Gastrocnemius medialis (tissue), 4 donors: ENCODE measurements around the gene MS4A10. TPM values are rescaled to one million over a fixed set of nuclear protein-coding genes. Genes with fewer than 3 reads are reported as not detected.

Experiments
- ATAC-seq, 2 donors: fragments of 150-250 bp; one replicate each; pipeline ENCODE4 v1.9.1; 2016
- DNase-seq, 2 donors: peaks; one replicate each; pipeline ENCODE4 v3.0.0-alpha.2; 2019
- H3K27ac ChIP-seq, 4 donors: fragments of 200-600 bp; sonication (generic); 1 replicate in 1 of 4; 2 replicates in 3 of 4; pipeline ENCODE4 v1.5.1; 2016 to 2018; ENCODE audit warnings: mild to moderate bottlenecking in 2 of 4, moderate library complexity in 1 of 4
- H3K27me3 ChIP-seq, 3 donors: fragments of 200-600 bp; sonication (generic) in 2 of 3; 1 replicate in 1 of 3; 2 replicates in 2 of 3; pipeline versions ENCODE4 v1.5.1 to v1.6.0; 2016 to 2019; ENCODE audit warnings: mild to moderate bottlenecking in 1 of 3, moderate library complexity in 1 of 3
- H3K36me3 ChIP-seq, 2 donors: fragments of 200-600 bp; sonication (generic) in 1 of 2; one replicate each; pipeline ENCODE4 v1.5.1; 2017 to 2018
- H3K4me1 ChIP-seq, 2 donors: fragments of 200-600 bp; sonication (generic) in 1 of 2; one replicate each; pipeline ENCODE4 v1.5.1; 2016 to 2017; ENCODE audit warnings: mild to moderate bottlenecking in 2 of 2
- H3K4me3 ChIP-seq, 4 donors: fragments of 200-600 bp; sonication (generic) in 3 of 4; 1 replicate in 1 of 4; 2 replicates in 3 of 4; pipeline ENCODE4 v1.5.1; 2016 to 2019; ENCODE audit warnings: mild to moderate bottlenecking in 2 of 4
- H3K9me3 ChIP-seq, 3 donors: fragments of 200-600 bp; sonication (generic) in 2 of 3; 1 replicate in 1 of 3; 2 replicates in 2 of 3; pipeline ENCODE4 v1.5.1; 2016 to 2019
- POLR2A ChIP-seq, 2 donors: fragments of 450-650 bp; IDR thresholded peaks; one replicate each; pipeline ENCODE4 v1.6.1; 2017; ENCODE audit warnings: antibody characterized with exemption in 2 of 2, mild to moderate bottlenecking in 2 of 2, moderate library complexity in 2 of 2
- in situ Hi-C, 4 donors: fragments of 200-750 bp; cut with MboI; loops; one replicate each; pipeline versions ENCODE4 v1.15.0 to v1.8.0; 2017; ENCODE audit warnings: low sequenced_read_pairs in 4 of 4
- intact Hi-C: fragments of 100-400 bp; cut with DNase I; formaldehyde crosslinking; loops from one replicate; pipeline ENCODE4 v1.15.1; 2023; ENCODE audit warnings: low total_unique reads
- total RNA-seq, 4 donors: library from RNA; depleted of rRNA; stranded (reverse); fragments of >200 nt; gene quantifications; one replicate each; pipeline versions ENCODE4 v1.1.0 to v1.2.3, GENCODE V29; 2016
- TF ChIP-seq, protein P1 (sequence below), 5 experiments: fragments of 450-650 bp in 3 of 5; fragments of 200-600 bp in 2 of 5; sonication (generic) in 2 of 5; IDR thresholded peaks in 4 of 5; conservative IDR thresholded peaks in 1 of 5; 1 replicate in 4 of 5; 2 replicates in 1 of 5; pipeline ENCODE4 v1.5.1; 2016 to 2019; ENCODE audit warnings: antibody characterized with exemption in 5 of 5, mild to moderate bottlenecking in 3 of 5, moderate library complexity in 3 of 5

Gene MS4A10
- total RNA-seq, 4 donors from 2014 or later, result not detected

DNA sequence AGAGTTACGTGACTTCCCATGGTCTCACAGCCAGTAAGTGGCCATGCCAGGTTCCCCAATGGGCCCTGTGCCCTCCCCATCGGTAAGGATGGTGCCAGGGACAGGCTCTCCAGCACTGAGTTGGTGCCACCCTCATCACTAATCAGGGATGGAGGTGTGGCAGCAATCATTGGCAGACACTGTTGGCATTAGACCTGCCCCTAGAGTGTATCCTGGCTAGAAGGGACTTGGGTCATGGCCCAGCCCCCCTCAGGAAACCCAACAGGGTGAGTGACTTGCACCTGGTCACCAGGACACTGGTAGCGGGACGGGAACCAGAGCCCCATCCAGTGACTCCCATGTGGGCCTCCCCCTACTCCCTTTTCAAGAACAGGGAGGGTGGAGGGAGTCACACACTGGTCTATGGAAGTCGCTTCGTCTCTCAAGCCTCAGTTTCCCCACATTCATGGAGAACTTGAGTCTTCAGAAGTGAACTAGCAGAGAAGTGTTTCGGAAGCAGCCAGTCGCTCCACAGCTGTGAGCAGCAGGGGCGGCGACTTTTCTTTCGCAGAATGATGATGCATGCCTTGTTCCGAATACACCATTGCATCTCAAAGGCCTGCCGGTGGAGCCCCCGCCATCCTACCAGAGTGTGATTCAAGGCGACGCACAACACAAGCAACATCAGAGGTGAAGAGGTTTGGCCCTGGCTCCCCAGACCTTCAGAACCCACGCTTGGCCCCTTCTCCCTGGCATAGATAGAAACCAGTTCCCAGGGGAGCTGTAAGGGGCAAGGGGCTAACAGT, 12.9 kb downstream of the MS4A10 start:
- TF ChIP-seq, protein P1, sequence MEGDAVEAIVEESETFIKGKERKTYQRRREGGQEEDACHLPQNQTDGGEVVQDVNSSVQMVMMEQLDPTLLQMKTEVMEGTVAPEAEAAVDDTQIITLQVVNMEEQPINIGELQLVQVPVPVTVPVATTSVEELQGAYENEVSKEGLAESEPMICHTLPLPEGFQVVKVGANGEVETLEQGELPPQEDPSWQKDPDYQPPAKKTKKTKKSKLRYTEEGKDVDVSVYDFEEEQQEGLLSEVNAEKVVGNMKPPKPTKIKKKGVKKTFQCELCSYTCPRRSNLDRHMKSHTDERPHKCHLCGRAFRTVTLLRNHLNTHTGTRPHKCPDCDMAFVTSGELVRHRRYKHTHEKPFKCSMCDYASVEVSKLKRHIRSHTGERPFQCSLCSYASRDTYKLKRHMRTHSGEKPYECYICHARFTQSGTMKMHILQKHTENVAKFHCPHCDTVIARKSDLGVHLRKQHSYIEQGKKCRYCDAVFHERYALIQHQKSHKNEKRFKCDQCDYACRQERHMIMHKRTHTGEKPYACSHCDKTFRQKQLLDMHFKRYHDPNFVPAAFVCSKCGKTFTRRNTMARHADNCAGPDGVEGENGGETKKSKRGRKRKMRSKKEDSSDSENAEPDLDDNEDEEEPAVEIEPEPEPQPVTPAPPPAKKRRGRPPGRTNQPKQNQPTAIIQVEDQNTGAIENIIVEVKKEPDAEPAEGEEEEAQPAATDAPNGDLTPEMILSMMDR (IDR thresholded peaks at IDR 0.05 in 4 of 5, conservative IDR thresholded peaks at IDR 0.05 in 1 of 5), result no peak
- no peak for TF ChIP-seq POLR2A (IDR thresholded peaks at IDR 0.05)
- no peaks in the 10 kb centered on the region for H3K36me3 ChIP-seq
- DNase-seq, result no peak
- in situ Hi-C loops, result no loop called here
- ATAC-seq, result no peak
- intact Hi-C loops, result no loop called here
- H3K27me3 ChIP-seq, result peaks cover 0 to 5% (median 0%) of the 10 kb centered on the region in 3 donors
- no peak overlapping the region for H3K27ac ChIP-seq
- H3K4me3 ChIP-seq, result no peak overlapping the region
- no peaks in the 10 kb centered on the region for H3K4me1 ChIP-seq
- no peaks in the 10 kb centered on the region for H3K9me3 ChIP-seq

GRCh38 chr11:60798631-60799030, 13.5 kb downstream of the MS4A10 start:
- intact Hi-C loops, result no loop called here
- H3K27me3 ChIP-seq, result peaks cover 0 to 5% (median 0%) of the 10 kb centered on the region in 3 donors
- H3K27ac ChIP-seq, result no peak overlapping the region
- in situ Hi-C loops, result no loop called here
- H3K9me3 ChIP-seq, result no peaks in the 10 kb centered on the region
- H3K4me1 ChIP-seq, result no peaks in the 10 kb centered on the region
- DNase-seq (no peak), ATAC-seq (no peak)
- no peaks in the 10 kb centered on the region for H3K36me3 ChIP-seq
- H3K4me3 ChIP-seq, result no peak overlapping the region
- TF ChIP-seq POLR2A (IDR thresholded peaks at IDR 0.05), result no peak
- TF ChIP-seq, protein P1 (IDR thresholded peaks at IDR 0.05 in 4 of 5, conservative IDR thresholded peaks at IDR 0.05 in 1 of 5), result no peak

- no peak for ATAC-seq
- no peak for DNase-seq
- TF ChIP-seq, protein P1 (IDR thresholded peaks at IDR 0.05 in 4 of 5, conservative IDR thresholded peaks at IDR 0.05 in 1 of 5), result no peak
- no peak for TF ChIP-seq POLR2A (IDR thresholded peaks at IDR 0.05)
- no peaks in the 10 kb centered on the region for H3K4me1 ChIP-seq
- in situ Hi-C loops (no loop called here), intact Hi-C loops (no loop called here)
- no peak overlapping the region for H3K4me3 ChIP-seq
- no peaks in the 10 kb centered on the region for H3K9me3 ChIP-seq
- no peak overlapping the region for H3K27ac ChIP-seq
- H3K36me3 ChIP-seq, result no peaks in the 10 kb centered on the region
- peaks cover 0 to 5% (median 0%) of the 10 kb centered on the region in 3 donors for H3K27me3 ChIP-seq
Observed at GRCh38 chr11:60801194-60801593, 16.1 kb downstream of the MS4A10 start.

- TF ChIP-seq, protein P1 (IDR thresholded peaks at IDR 0.05 in 4 of 5, conservative IDR thresholded peaks at IDR 0.05 in 1 of 5), result no peak
- TF ChIP-seq POLR2A (IDR thresholded peaks at IDR 0.05), result no peak
- Histone ChIP-seq H3K27ac (no peak overlapping the region), H3K27me3 (peaks cover 0 to 5% (median 0%) of the 10 kb centered on the region in 3 donors), H3K4me1 (no peaks in the 10 kb centered on the region), H3K9me3 (no peaks in the 10 kb centered on the region), H3K4me3 (no peak overlapping the region), H3K36me3 (no peaks in the 10 kb centered on the region)
- DNase-seq (no peak), ATAC-seq (no peak)
- intact Hi-C loops, result no loop called here
- in situ Hi-C loops, result no loop called here
Observed at GRCh38 chr11:60803273-60803936, 18.3 kb downstream of the MS4A10 start.
